Loucy (cell line): ENCODE data around the gene ZNF468.
"Not testable (repeated sequence)": the region's sequence is repeated elsewhere in the genome, so short reads cannot be mapped to it uniquely, and the experiment has no call there.

Experiments
- CTCF ChIP-seq: fragments of 200-600 bp; sonication (generic); conservative IDR thresholded peaks from 2 replicates; pipeline ENCODE4 v1.5.1; 2014; ENCODE audit warnings: mild to moderate bottlenecking, antibody characterized with exemption, low read length
- EZH2phosphoT487 ChIP-seq: fragments of 200-600 bp; IDR thresholded peaks from 2 replicates; pipeline ENCODE4 v1.6.1; 2018; ENCODE audit warnings: antibody characterized with exemption, mild to moderate bottlenecking, moderate library complexity, borderline replicate concordance

GRCh38 chr19:52834289-52834688, 23.1 kb downstream of the ZNF468 start:
- TF ChIP-seq EZH2phosphoT487, CTCF: not testable (repeated sequence)
